ENCODE results near the gene ADD1. TPM values are rescaled to one million over a fixed set of nuclear protein-coding genes. Genes with fewer than 3 reads are reported as not detected.

ADD1 gene
- total RNA-seq, 1 donor from 2014 or later: 274 TPM

GRCh38 chr4:2812612-2813354 lies 30.9 kb upstream of the ADD1 start:
- Mint-ChIP-seq H3K36me3 (ENCODE audit: unreplicated experiment) (peaks cover 20% of the 10 kb centered on the region), H3K9me3 (ENCODE audit: unreplicated experiment) (peaks cover 6% of the 10 kb centered on the region), H3K4me1 (ENCODE audit: unreplicated experiment) (peaks cover 55% of the 10 kb centered on the region), H3K27ac (ENCODE audit: unreplicated experiment) (peak overlapping the region; percentile 94), H3K27me3 (ENCODE audit: unreplicated experiment) (no peaks in the 10 kb centered on the region), H3K4me3 (ENCODE audit: unreplicated experiment) (peak overlapping the region; percentile 68)
- no peak for DNase-seq (ENCODE audit: extremely low spot score, unreplicated experiment)
- TF ChIP-seq CTCF (IDR thresholded peaks at IDR 0.05): no peak

- H3K36me3 Mint-ChIP-seq (ENCODE audit: unreplicated experiment): peaks cover 20% of the 10 kb centered on the region
- peak overlapping the region; percentile 62 for H3K4me3 Mint-ChIP-seq (ENCODE audit: unreplicated experiment)
- no peaks in the 10 kb centered on the region for H3K27me3 Mint-ChIP-seq (ENCODE audit: unreplicated experiment)
- no peak for TF ChIP-seq CTCF (IDR thresholded peaks at IDR 0.05)
- peak overlapping the region; percentile 94 for H3K27ac Mint-ChIP-seq (ENCODE audit: unreplicated experiment)
- H3K4me1 Mint-ChIP-seq (ENCODE audit: unreplicated experiment): peaks cover 56% of the 10 kb centered on the region
- peaks cover 6% of the 10 kb centered on the region for H3K9me3 Mint-ChIP-seq (ENCODE audit: unreplicated experiment)
- no peak for DNase-seq (ENCODE audit: extremely low spot score, unreplicated experiment)
These were observed 29.9 kb upstream of the ADD1 start for GRCh38 chr4:2813446-2814405.

- TF ChIP-seq CTCF (IDR thresholded peaks at IDR 0.05): no peak
- Mint-ChIP-seq H3K27ac (ENCODE audit: unreplicated experiment) (no peak overlapping the region), H3K4me1 (ENCODE audit: unreplicated experiment) (peaks cover 61% of the 10 kb centered on the region), H3K4me3 (ENCODE audit: unreplicated experiment) (no peak overlapping the region), H3K36me3 (ENCODE audit: unreplicated experiment) (peaks cover 19% of the 10 kb centered on the region), H3K9me3 (ENCODE audit: unreplicated experiment) (peaks cover 6% of the 10 kb centered on the region), H3K27me3 (ENCODE audit: unreplicated experiment) (no peaks in the 10 kb centered on the region)
- no peak for DNase-seq (ENCODE audit: extremely low spot score, unreplicated experiment)
These were observed 28.9 kb upstream of the ADD1 start for GRCh38 chr4:2814627-2815270.

GRCh38 chr4:2816401-2816954 lies 27.2 kb upstream of the ADD1 start:
- peak overlapping the region; percentile 57 for H3K27ac Mint-ChIP-seq (ENCODE audit: unreplicated experiment)
- H3K9me3 Mint-ChIP-seq (ENCODE audit: unreplicated experiment): peaks cover 6% of the 10 kb centered on the region
- no peak for DNase-seq (ENCODE audit: extremely low spot score, unreplicated experiment)
- no peak for TF ChIP-seq CTCF (IDR thresholded peaks at IDR 0.05)
- peaks cover 47% of the 10 kb centered on the region for H3K4me1 Mint-ChIP-seq (ENCODE audit: unreplicated experiment)
- peak overlapping the region; percentile 71 for H3K4me3 Mint-ChIP-seq (ENCODE audit: unreplicated experiment)
- H3K27me3 Mint-ChIP-seq (ENCODE audit: unreplicated experiment): no peaks in the 10 kb centered on the region
- H3K36me3 Mint-ChIP-seq (ENCODE audit: unreplicated experiment): peaks cover 18% of the 10 kb centered on the region

Measured in osteocyte (in vitro differentiated cells).